Stimulated activated CD8-positive, alpha-beta memory T cell treated with anti-CD3 and anti-CD28 coated beads, Interleukin-15, amount 100 ng/mL, for 4 hours (primary cell): ENCODE data around the gene ERMN.

ENCODE experiments used
- DNase-seq, 2 donors: peaks; one replicate each; pipeline ENCODE4 v3.0.0-alpha.2; 2020; ENCODE audit warnings: low read depth in 2 of 2

Gene ERMN

GRCh38 chr2:157329524-157329923 lies 3.9 kb upstream of the ERMN start:
- DNase-seq: no peak

GRCh38 chr2:157327621-157328500 lies 2.2 kb upstream of the ERMN start:
- peak; percentile 58 to 72 for DNase-seq

GRCh38 chr2:157327200-157327599 lies 1.6 kb upstream of the ERMN start:
- no peak for DNase-seq

- no peak for DNase-seq
Measured at GRCh38 chr2:157326698-157327097, 1.1 kb upstream of the ERMN start.

- no peak for DNase-seq
Measured at GRCh38 chr2:157324331-157324843, 1.2 kb downstream of the ERMN start.

- DNase-seq: no peak
Measured at GRCh38 chr2:157322432-157322831, 3.2 kb downstream of the ERMN start.

- DNase-seq: no peak
Measured at GRCh38 chr2:157321466-157321865, 4.2 kb downstream of the ERMN start.

GRCh38 chr2:157320409-157320808 lies 5.2 kb downstream of the ERMN start:
- DNase-seq: no peak

- DNase-seq: no peak
Measured at GRCh38 chr2:157319795-157320194, 5.8 kb downstream of the ERMN start.

- DNase-seq: no peak
Measured at GRCh38 chr2:157318884-157319283, 6.7 kb downstream of the ERMN start.

- no peak for DNase-seq
Measured at GRCh38 chr2:157315901-157316300, 9.7 kb downstream of the ERMN start.

- DNase-seq: no peak
Measured at GRCh38 chr2:157312866-157313486, 12.6 kb downstream of the ERMN start.

GRCh38 chr2:157311706-157312105 lies 13.9 kb downstream of the ERMN start:
- DNase-seq: no peak

- DNase-seq: no peak
Measured at GRCh38 chr2:157309878-157310277, 15.7 kb downstream of the ERMN start.

GRCh38 chr2:157307021-157307420 lies 18.6 kb downstream of the ERMN start:
- no peak for DNase-seq

- DNase-seq: no peak
Measured at GRCh38 chr2:157305723-157306110, 19.9 kb downstream of the ERMN start.

GRCh38 chr2:157304811-157305722 lies 20.6 kb downstream of the ERMN start:
- no peak for DNase-seq

GRCh38 chr2:157303612-157304011 lies 22.0 kb downstream of the ERMN start:
- no peak for DNase-seq

- no peak for DNase-seq
Measured at GRCh38 chr2:157302492-157303099, 23.0 kb downstream of the ERMN start.

- DNase-seq: no peak
Measured at GRCh38 chr2:157301307-157301706, 24.3 kb downstream of the ERMN start.

- DNase-seq: no peak
Measured at GRCh38 chr2:157296958-157297357, 28.7 kb downstream of the ERMN start.

GRCh38 chr2:157296490-157296889 lies 29.1 kb downstream of the ERMN start:
- DNase-seq: no peak
